Calu3 (cell line): ENCODE data around the gene ATP5PB. TPM values are rescaled to one million over a fixed set of nuclear protein-coding genes. Genes with fewer than 3 reads are reported as not detected.

Experiments used
- BruUV-seq: library from RNA; stranded (reverse); fragments of 400-500 nt; replicated peaks from 2 replicates; lab custom pipeline; 2021; lab: Mats Ljungman, UMichigan
- CTCF ChIA-PET: fragments of 300-600 bp; sonication (Branson Sonifier 250); formaldehyde crosslinking; loops from one replicate; lab custom pipeline; 2022; ENCODE audit warnings: antibody characterized with exemption; lab: Charles Lee
- DNase-seq: peaks from one replicate; pipeline ENCODE4 v3.0.0; 2022
- H3K27ac Mint-ChIP-seq: one replicate; pipeline ENCODE4 v1.8.0; 2022; ENCODE audit warnings: mixed read lengths; ENCODE audit not compliant: unreplicated experiment
- H3K27me3 Mint-ChIP-seq: one replicate; pipeline ENCODE4 v1.8.0; 2022; ENCODE audit warnings: mixed read lengths; ENCODE audit not compliant: unreplicated experiment
- H3K36me3 Mint-ChIP-seq: one replicate; pipeline ENCODE4 v1.8.0; 2022; ENCODE audit warnings: mild to moderate bottlenecking, moderate library complexity, mixed read lengths; ENCODE audit not compliant: insufficient read depth, unreplicated experiment
- H3K4me1 Mint-ChIP-seq: one replicate; pipeline ENCODE4 v1.8.0; 2022; ENCODE audit warnings: mild to moderate bottlenecking, low read depth, mixed read lengths; ENCODE audit not compliant: unreplicated experiment
- H3K4me3 Mint-ChIP-seq: one replicate; pipeline ENCODE4 v1.8.0; 2022; ENCODE audit warnings: mild to moderate bottlenecking, low read depth, moderate library complexity, mixed read lengths; ENCODE audit not compliant: unreplicated experiment
- H3K9me3 Mint-ChIP-seq: one replicate; pipeline ENCODE4 v1.8.0; 2022; ENCODE audit warnings: low read depth, mixed read lengths; ENCODE audit not compliant: unreplicated experiment
- CTCF ChIP-seq: fragments of 200-600 bp; IDR thresholded peaks from one replicate; pipeline ENCODE4 v1.8.0; 2022; ENCODE audit warnings: antibody characterized with exemption; ENCODE audit not compliant: unreplicated experiment
- intact Hi-C: fragments of 100-400 bp; cut with micrococcal nuclease; formaldehyde crosslinking; loops from one replicate; pipeline ENCODE4 v1.10.0; 2022; ENCODE audit not compliant: unreplicated experiment
- total RNA-seq: library from RNA; stranded (reverse); gene quantifications from 2 replicates; pipeline ENCODE4 v1.2.3, GENCODE V29; 2022

The ATP5PB gene
- total RNA-seq, 1 experiment from 2014 or later = 157 TPM

GRCh38 chr1:111450185-111450584 is 921 bp downstream of the ATP5PB start:
- H3K4me1 Mint-ChIP-seq = peaks cover 32% of the 10 kb centered on the region
- H3K4me3 Mint-ChIP-seq = peak overlapping the region; percentile 96
- intact Hi-C loops = no loop called here
- H3K9me3 Mint-ChIP-seq = no peaks in the 10 kb centered on the region
- DNase-seq = no peak
- no peaks in the 10 kb centered on the region for H3K27me3 Mint-ChIP-seq
- CTCF ChIA-PET = no interaction called here
- BruUV-seq = no TSS peak
- peaks cover 45% of the 10 kb centered on the region for H3K36me3 Mint-ChIP-seq
- TF ChIP-seq CTCF = no peak
- H3K27ac Mint-ChIP-seq = peak overlapping the region; percentile 96

- H3K4me1 Mint-ChIP-seq = peaks cover 16% of the 10 kb centered on the region
- H3K27ac Mint-ChIP-seq = no peak overlapping the region
- no peak for DNase-seq
- H3K27me3 Mint-ChIP-seq = no peaks in the 10 kb centered on the region
- CTCF ChIA-PET = interaction anchor here (0.9 kb wide), 1 partner anchor 261 kb away, joined by 3 read pairs; no protein-coding TSS in a partner anchor
- BruUV-seq = no TSS peak
- TF ChIP-seq CTCF = no peak
- H3K36me3 Mint-ChIP-seq = peaks cover 36% of the 10 kb centered on the region
- no peaks in the 10 kb centered on the region for H3K9me3 Mint-ChIP-seq
- no peak overlapping the region for H3K4me3 Mint-ChIP-seq
- intact Hi-C loops = no loop called here
These were observed 3.3 kb downstream of the ATP5PB start for GRCh38 chr1:111452581-111452980.

GRCh38 chr1:111453706-111454105 is 4.4 kb downstream of the ATP5PB start:
- no peak for DNase-seq
- BruUV-seq = no TSS peak
- CTCF ChIA-PET = interaction anchor here (0.7 to 0.9 kb wide), 3 partner anchors 12 to 431 kb away, joined by 3 read pairs; no protein-coding TSS in a partner anchor
- peaks cover 12% of the 10 kb centered on the region for H3K4me1 Mint-ChIP-seq
- H3K36me3 Mint-ChIP-seq = peaks cover 32% of the 10 kb centered on the region
- intact Hi-C loops = no loop called here
- no peak overlapping the region for H3K27ac Mint-ChIP-seq
- H3K9me3 Mint-ChIP-seq = no peaks in the 10 kb centered on the region
- no peak overlapping the region for H3K4me3 Mint-ChIP-seq
- no peaks in the 10 kb centered on the region for H3K27me3 Mint-ChIP-seq
- no peak for TF ChIP-seq CTCF

- no peak overlapping the region for H3K4me3 Mint-ChIP-seq
- H3K4me1 Mint-ChIP-seq = peaks cover 12% of the 10 kb centered on the region
- no peaks in the 10 kb centered on the region for H3K9me3 Mint-ChIP-seq
- H3K27ac Mint-ChIP-seq = no peak overlapping the region
- peaks cover 18% of the 10 kb centered on the region for H3K36me3 Mint-ChIP-seq
- intact Hi-C loops = no loop called here
- no peaks in the 10 kb centered on the region for H3K27me3 Mint-ChIP-seq
- no peak for DNase-seq
- TF ChIP-seq CTCF = no peak
- BruUV-seq = no TSS peak
- CTCF ChIA-PET = no interaction called here
These were observed 5.8 kb downstream of the ATP5PB start for GRCh38 chr1:111454859-111455641.
